SK-N-SH (cell line): ENCODE results near the gene ANKRD44. TPM values are rescaled to one million over a fixed set of nuclear protein-coding genes. Genes with fewer than 3 reads are reported as not detected.

Experiments used
- CTCF ChIA-PET: fragments of 300-600, 350-600 bp; formaldehyde crosslinking; extraction: SDS; loops from one replicate; lab custom pipeline; 2021; lab: Yijun Ruan, JAX
- POLR2A ChIA-PET: fragments of 350-600 bp; sonication (Branson Sonifier 250); formaldehyde crosslinking; extraction: SDS; loops from one replicate; lab custom pipeline; 2020; ENCODE audit warnings: antibody characterized with exemption, inconsistent platforms; lab: Yijun Ruan, JAX
- DNase-seq: peaks from one replicate; pipeline ENCODE4 v3.0.0; 2012
- H2AFZ ChIP-seq: fragments of 200-600 bp; sonication (generic); 2 replicates; pipeline ENCODE4 v1.8.1; 2016; ENCODE audit warnings: antibody characterized with exemption, mild to moderate bottlenecking, low read depth
- H3F3A ChIP-seq: fragments of 200-600 bp; sonication (generic); replicated peaks from 2 replicates; pipeline ENCODE3; 2016; ENCODE audit warnings: antibody characterized with exemption, mild to moderate bottlenecking; ENCODE audit not compliant: insufficient read depth
- H3K27ac ChIP-seq, 2 experiments: fragments of 200-500 bp in 1 of 2; fragments of 200-600 bp in 1 of 2; sonication (Bioruptor generic) in 1 of 2; sonication (generic), shearing (Covaris generic) in 1 of 2; 2 replicates each; pipeline versions ENCODE4 v1.5.1 to v1.6.1; 2014 to 2016; ENCODE audit warnings: low read depth in 2 of 2, inconsistent platforms in 1 of 2, low read length in 1 of 2, mild to moderate bottlenecking in 1 of 2, mixed read lengths in 1 of 2
- H3K27me3 ChIP-seq: fragments of 200-600 bp; sonication (generic), shearing (Covaris generic); 2 replicates; pipeline ENCODE4 v1.6.1; 2016; ENCODE audit warnings: mixed run types; ENCODE audit not compliant: insufficient read depth
- H3K36me3 ChIP-seq, 2 experiments: fragments of 200-500 bp in 1 of 2; fragments of 200-600 bp in 1 of 2; sonication (Bioruptor generic) in 1 of 2; sonication (generic) in 1 of 2; replicated peaks in 1 of 2; 2 replicates each; pipeline versions ENCODE3 to v1.5.1; 2014 to 2016; ENCODE audit warnings: low read length in 1 of 2, mild to moderate bottlenecking in 1 of 2; ENCODE audit not compliant: insufficient read depth in 2 of 2, control insufficient read depth in 1 of 2
- H3K4me1 ChIP-seq, 2 experiments: fragments of 200-500 bp in 1 of 2; fragments of 200-600 bp in 1 of 2; sonication (Bioruptor generic) in 1 of 2; sonication (generic), shearing (Covaris generic) in 1 of 2; 2 replicates each; pipeline versions ENCODE4 v1.5.1 to v1.6.1; 2014 to 2016; ENCODE audit warnings: low read depth in 1 of 2, low read length in 1 of 2, mixed run types in 1 of 2; ENCODE audit not compliant: insufficient read depth in 2 of 2, control insufficient read depth in 1 of 2
- H3K4me2 ChIP-seq: fragments of 200-600 bp; sonication (generic), shearing (Covaris generic); 2 replicates; pipeline ENCODE4 v1.6.1; 2017; ENCODE audit warnings: mixed run types
- H3K4me3 ChIP-seq, 2 experiments: fragments of 200-500 bp in 1 of 2; fragments of 200-600 bp in 1 of 2; sonication (Bioruptor generic) in 1 of 2; sonication (generic), shearing (Covaris generic) in 1 of 2; 2 replicates each; pipeline versions ENCODE4 v1.5.1 to v1.8.1; 2014 to 2016; ENCODE audit warnings: low read depth in 2 of 2, inconsistent platforms in 1 of 2, low read length in 1 of 2, mild to moderate bottlenecking in 1 of 2, mixed read lengths in 1 of 2, moderate library complexity in 1 of 2
- H3K79me2 ChIP-seq: fragments of 200-600 bp; sonication (generic); 2 replicates; pipeline ENCODE4 v1.8.1; 2017; ENCODE audit warnings: mild to moderate bottlenecking; ENCODE audit not compliant: insufficient read depth
- H3K9ac ChIP-seq: fragments of 200-600 bp; sonication (generic); 2 replicates; pipeline ENCODE4 v1.6.1; 2017; ENCODE audit warnings: mixed run types
- H3K9me2 ChIP-seq: fragments of 200-600 bp; sonication (generic); 2 replicates; pipeline ENCODE4 v1.6.1; 2017; ENCODE audit warnings: mixed run types
- H3K9me3 ChIP-seq: fragments of 200-600 bp; sonication (generic); 2 replicates; pipeline ENCODE4 v1.6.1; 2017; ENCODE audit warnings: mixed run types, mild to moderate bottlenecking, moderate library complexity
- H4K20me1 ChIP-seq: fragments of 200-600 bp; sonication (generic); 2 replicates; pipeline ENCODE4 v1.6.1; 2017; ENCODE audit warnings: mild to moderate bottlenecking, mixed run types; ENCODE audit not compliant: insufficient read depth
- CHD2 ChIP-seq: fragments of 150-350 bp; IDR thresholded peaks from 2 replicates; pipeline ENCODE4 v1.6.1; 2018; ENCODE audit warnings: low read length; ENCODE audit not compliant: partially characterized antibody
- ELF1 ChIP-seq: IDR thresholded peaks from 2 replicates; pipeline ENCODE4 v1.4.0; 2012
- EP300 ChIP-seq, 2 experiments: IDR thresholded peaks; 2 replicates each; pipeline versions ENCODE4 v1.4.0 to v1.6.1; 2012; ENCODE audit warnings: borderline replicate concordance in 1 of 2, low read depth in 1 of 2, low read length in 1 of 2
- FOSL2 ChIP-seq: IDR thresholded peaks from 2 replicates; pipeline ENCODE4 v1.4.0; 2012; ENCODE audit warnings: low read depth, mild to moderate bottlenecking, moderate library complexity, borderline replicate concordance
- GATA2 ChIP-seq: sonication (generic); formaldehyde crosslinking; IDR thresholded peaks from 2 replicates; pipeline ENCODE4 v1.5.0; 2020; ENCODE audit warnings: mild to moderate bottlenecking, missing genetic modification reagents
- MEF2A ChIP-seq: IDR thresholded peaks from 2 replicates; pipeline ENCODE4 v1.4.0; 2012; ENCODE audit warnings: low read depth, borderline replicate concordance
- MXI1 ChIP-seq: IDR thresholded peaks from 2 replicates; pipeline ENCODE4 v1.6.1; 2012; ENCODE audit warnings: mild to moderate bottlenecking, low read depth, low read length, improper control_type of control experiment
- NRF1 ChIP-seq: IDR thresholded peaks from 2 replicates; pipeline ENCODE4 v1.6.1; 2012; ENCODE audit warnings: low read depth, mild to moderate bottlenecking, low read length
- SIN3A ChIP-seq: IDR thresholded peaks from 2 replicates; pipeline ENCODE4 v1.6.1; 2012; ENCODE audit warnings: low read depth, mild to moderate bottlenecking, low read length, moderate library complexity, borderline replicate concordance
- SMC3 ChIP-seq: IDR thresholded peaks from 2 replicates; pipeline ENCODE4 v1.6.1; 2012; ENCODE audit warnings: low read depth, low read length, improper control_type of control experiment
- TEAD4 ChIP-seq: IDR thresholded peaks from 2 replicates; pipeline ENCODE4 v1.4.0; 2012; ENCODE audit warnings: mild to moderate bottlenecking, borderline replicate concordance; ENCODE audit not compliant: insufficient read depth
- WGBS: methylation state at CpG from one replicate; pipeline ENCODE4 v1.1.6; 2017; ENCODE audit warnings: low lambda C conversion rate; 5-methylcytosine and 5-hydroxymethylcytosine counted together
- polyA plus RNA-seq, 3 experiments: library from polyadenylated mRNA; depleted of rRNA; stranded (reverse); fragments of >200 nt; gene quantifications; 2 replicates each; pipeline ENCODE4 v1.2.3, GENCODE V29; 2012
- TF ChIP-seq, protein P1 (sequence below): fragments of 150-350 bp; IDR thresholded peaks from 2 replicates; pipeline ENCODE4 v1.6.1; 2017; ENCODE audit warnings: antibody characterized with exemption, low read length, low read depth, borderline replicate concordance
- TF ChIP-seq, protein P2 (sequence below): IDR thresholded peaks from 2 replicates; pipeline ENCODE4 v1.4.0; 2012; ENCODE audit warnings: low read depth, borderline replicate concordance
- TF ChIP-seq, protein P3 (sequence below): fragments of 150-350 bp; IDR thresholded peaks from 2 replicates; pipeline ENCODE4 v1.6.1; 2016; ENCODE audit warnings: mild to moderate bottlenecking, low read depth, low read length
- TF ChIP-seq, protein P4 (sequence below): fragments of 200-600 bp; sonication (generic); IDR thresholded peaks from 2 replicates; pipeline ENCODE4 v1.6.1; 2017; ENCODE audit warnings: antibody characterized with exemption, mild to moderate bottlenecking, moderate library complexity
- TF ChIP-seq, protein P5 (sequence below): IDR thresholded peaks from 2 replicates; pipeline ENCODE4 v1.6.1; 2012; ENCODE audit warnings: mild to moderate bottlenecking, low read depth, low read length, moderate library complexity
- TF ChIP-seq, protein P6 (sequence below): IDR thresholded peaks from 2 replicates; pipeline ENCODE4 v1.4.0; 2012; ENCODE audit warnings: low read depth

The ANKRD44 gene
- polyA plus RNA-seq, 1 of the 3 experiments (the other 2 are of a cell fraction), result 12.5 TPM

DNA sequence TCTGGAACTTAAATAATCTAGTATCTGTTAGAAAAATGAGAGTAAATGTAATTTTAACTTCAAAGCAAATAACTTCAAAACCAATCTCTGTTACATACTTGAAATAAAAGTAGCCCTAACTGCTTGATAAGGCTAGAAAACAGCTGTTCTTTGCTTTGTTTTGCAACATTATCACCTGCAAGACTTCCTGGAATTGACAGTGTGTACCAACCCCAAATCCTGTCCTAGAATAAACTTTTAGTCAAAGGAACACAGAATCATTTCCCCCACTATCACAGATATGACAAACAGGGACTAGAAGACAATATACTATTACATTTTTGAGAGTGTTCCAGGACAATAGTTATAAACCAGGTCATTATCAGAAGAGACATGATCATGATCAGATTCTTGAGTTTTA lies 278.8 kb downstream of the ANKRD44 start:
- TF ChIP-seq CHD2, result no peak
- no peak for TF ChIP-seq FOSL2
- TF ChIP-seq, protein P1, sequence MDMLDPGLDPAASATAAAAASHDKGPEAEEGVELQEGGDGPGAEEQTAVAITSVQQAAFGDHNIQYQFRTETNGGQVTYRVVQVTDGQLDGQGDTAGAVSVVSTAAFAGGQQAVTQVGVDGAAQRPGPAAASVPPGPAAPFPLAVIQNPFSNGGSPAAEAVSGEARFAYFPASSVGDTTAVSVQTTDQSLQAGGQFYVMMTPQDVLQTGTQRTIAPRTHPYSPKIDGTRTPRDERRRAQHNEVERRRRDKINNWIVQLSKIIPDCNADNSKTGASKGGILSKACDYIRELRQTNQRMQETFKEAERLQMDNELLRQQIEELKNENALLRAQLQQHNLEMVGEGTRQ, result no peak
- no peak for TF ChIP-seq TEAD4
- TF ChIP-seq, protein P2, sequence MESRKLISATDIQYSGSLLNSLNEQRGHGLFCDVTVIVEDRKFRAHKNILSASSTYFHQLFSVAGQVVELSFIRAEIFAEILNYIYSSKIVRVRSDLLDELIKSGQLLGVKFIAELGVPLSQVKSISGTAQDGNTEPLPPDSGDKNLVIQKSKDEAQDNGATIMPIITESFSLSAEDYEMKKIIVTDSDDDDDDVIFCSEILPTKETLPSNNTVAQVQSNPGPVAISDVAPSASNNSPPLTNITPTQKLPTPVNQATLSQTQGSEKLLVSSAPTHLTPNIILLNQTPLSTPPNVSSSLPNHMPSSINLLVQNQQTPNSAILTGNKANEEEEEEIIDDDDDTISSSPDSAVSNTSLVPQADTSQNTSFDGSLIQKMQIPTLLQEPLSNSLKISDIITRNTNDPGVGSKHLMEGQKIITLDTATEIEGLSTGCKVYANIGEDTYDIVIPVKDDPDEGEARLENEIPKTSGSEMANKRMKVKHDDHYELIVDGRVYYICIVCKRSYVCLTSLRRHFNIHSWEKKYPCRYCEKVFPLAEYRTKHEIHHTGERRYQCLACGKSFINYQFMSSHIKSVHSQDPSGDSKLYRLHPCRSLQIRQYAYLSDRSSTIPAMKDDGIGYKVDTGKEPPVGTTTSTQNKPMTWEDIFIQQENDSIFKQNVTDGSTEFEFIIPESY, result no peak
- no peak for TF ChIP-seq NRF1
- TF ChIP-seq, protein P3, sequence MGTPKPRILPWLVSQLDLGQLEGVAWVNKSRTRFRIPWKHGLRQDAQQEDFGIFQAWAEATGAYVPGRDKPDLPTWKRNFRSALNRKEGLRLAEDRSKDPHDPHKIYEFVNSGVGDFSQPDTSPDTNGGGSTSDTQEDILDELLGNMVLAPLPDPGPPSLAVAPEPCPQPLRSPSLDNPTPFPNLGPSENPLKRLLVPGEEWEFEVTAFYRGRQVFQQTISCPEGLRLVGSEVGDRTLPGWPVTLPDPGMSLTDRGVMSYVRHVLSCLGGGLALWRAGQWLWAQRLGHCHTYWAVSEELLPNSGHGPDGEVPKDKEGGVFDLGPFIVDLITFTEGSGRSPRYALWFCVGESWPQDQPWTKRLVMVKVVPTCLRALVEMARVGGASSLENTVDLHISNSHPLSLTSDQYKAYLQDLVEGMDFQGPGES, result no peak
- TF ChIP-seq MEF2A, result no peak
- TF ChIP-seq SIN3A, result no peak
- TF ChIP-seq ELF1, result no peak
- no peak for TF ChIP-seq MXI1
- H2AFZ ChIP-seq, result no peak overlapping the region
- H3K4me3 ChIP-seq, result no peak overlapping the region
- H3K27ac ChIP-seq, result no peak overlapping the region
- no peaks in the 10 kb centered on the region for H3F3A ChIP-seq
- POLR2A ChIA-PET, result no interaction called here
- DNase-seq, result no peak
- H4K20me1 ChIP-seq, result no peaks in the 10 kb centered on the region
- H3K27me3 ChIP-seq, result no peaks in the 10 kb centered on the region
- H3K36me3 ChIP-seq, result peaks cover 0 to 2% of the 10 kb centered on the region in 2 experiments
- no peaks in the 10 kb centered on the region for H3K79me2 ChIP-seq
- no peaks in the 10 kb centered on the region for H3K9me2 ChIP-seq
- no peaks in the 10 kb centered on the region for H3K9me3 ChIP-seq
- no peak overlapping the region for H3K9ac ChIP-seq
- H3K4me2 ChIP-seq, result no peak overlapping the region
- no peaks in the 10 kb centered on the region; a peak in 1 of 4 replicates for H3K4me1 ChIP-seq
- CTCF ChIA-PET, result interaction anchor here (1.4 kb wide), 1 partner anchor 17 kb away, joined by 3 read pairs; no protein-coding TSS in a partner anchor

DNA sequence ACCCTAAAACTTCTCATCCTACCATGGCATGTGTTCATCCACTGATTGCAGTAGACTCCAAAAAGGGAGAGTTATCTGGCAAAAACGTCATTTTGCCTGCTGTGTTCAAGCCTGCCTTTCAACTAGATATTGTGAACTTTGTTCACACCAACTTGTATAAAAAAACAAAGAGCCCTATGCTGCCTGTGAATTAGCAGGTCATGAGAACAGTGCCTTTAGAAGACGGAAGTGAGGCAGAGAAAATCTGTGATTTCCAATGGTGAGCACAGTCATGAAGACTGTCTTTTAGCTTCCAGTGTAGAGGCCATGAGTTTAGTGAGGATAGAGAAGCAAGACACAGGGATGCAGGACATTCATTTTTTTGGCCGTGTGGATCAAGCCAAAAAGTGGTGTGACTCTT lies 280.5 kb downstream of the ANKRD44 start:
- WGBS, result 63% methylated on average over 3 of the region's 3 CpGs
- no peaks in the 10 kb centered on the region for H3K79me2 ChIP-seq
- ChIA-PET POLR2A (no interaction called here), CTCF (interaction anchor here (0.9 kb wide), 2 partner anchors 18 to 344 kb away, joined by 3 read pairs; no protein-coding TSS in a partner anchor)
- no peaks in the 10 kb centered on the region for H3F3A ChIP-seq
- H3K4me1 ChIP-seq, result no peaks in the 10 kb centered on the region; a peak in 1 of 4 replicates
- no peak overlapping the region for H2AFZ ChIP-seq
- H3K9me3 ChIP-seq, result no peaks in the 10 kb centered on the region
- H3K9me2 ChIP-seq, result no peaks in the 10 kb centered on the region
- no peaks in the 10 kb centered on the region for H4K20me1 ChIP-seq
- no peak overlapping the region for H3K27ac ChIP-seq
- no peak for DNase-seq
- no peaks in the 10 kb centered on the region for H3K27me3 ChIP-seq
- H3K36me3 ChIP-seq, result peaks cover 0 to 6% of the 10 kb centered on the region in 2 experiments
- H3K4me3 ChIP-seq, result no peak overlapping the region
- no peak overlapping the region for H3K4me2 ChIP-seq
- H3K9ac ChIP-seq, result no peak overlapping the region
- TF ChIP-seq, protein P1, result no peak
- TF ChIP-seq EP300 (IDR thresholded peaks at IDR 0.05; ENCODE audit: borderline replicate concordance in 1 of 2, low read depth in 1 of 2, low read length in 1 of 2) (no peak), SMC3 (no peak), GATA2 (CRISPR knock-in tag) (no peak)
- TF ChIP-seq, protein P4, sequence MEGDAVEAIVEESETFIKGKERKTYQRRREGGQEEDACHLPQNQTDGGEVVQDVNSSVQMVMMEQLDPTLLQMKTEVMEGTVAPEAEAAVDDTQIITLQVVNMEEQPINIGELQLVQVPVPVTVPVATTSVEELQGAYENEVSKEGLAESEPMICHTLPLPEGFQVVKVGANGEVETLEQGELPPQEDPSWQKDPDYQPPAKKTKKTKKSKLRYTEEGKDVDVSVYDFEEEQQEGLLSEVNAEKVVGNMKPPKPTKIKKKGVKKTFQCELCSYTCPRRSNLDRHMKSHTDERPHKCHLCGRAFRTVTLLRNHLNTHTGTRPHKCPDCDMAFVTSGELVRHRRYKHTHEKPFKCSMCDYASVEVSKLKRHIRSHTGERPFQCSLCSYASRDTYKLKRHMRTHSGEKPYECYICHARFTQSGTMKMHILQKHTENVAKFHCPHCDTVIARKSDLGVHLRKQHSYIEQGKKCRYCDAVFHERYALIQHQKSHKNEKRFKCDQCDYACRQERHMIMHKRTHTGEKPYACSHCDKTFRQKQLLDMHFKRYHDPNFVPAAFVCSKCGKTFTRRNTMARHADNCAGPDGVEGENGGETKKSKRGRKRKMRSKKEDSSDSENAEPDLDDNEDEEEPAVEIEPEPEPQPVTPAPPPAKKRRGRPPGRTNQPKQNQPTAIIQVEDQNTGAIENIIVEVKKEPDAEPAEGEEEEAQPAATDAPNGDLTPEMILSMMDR, result no peak
- TF ChIP-seq, protein P5, sequence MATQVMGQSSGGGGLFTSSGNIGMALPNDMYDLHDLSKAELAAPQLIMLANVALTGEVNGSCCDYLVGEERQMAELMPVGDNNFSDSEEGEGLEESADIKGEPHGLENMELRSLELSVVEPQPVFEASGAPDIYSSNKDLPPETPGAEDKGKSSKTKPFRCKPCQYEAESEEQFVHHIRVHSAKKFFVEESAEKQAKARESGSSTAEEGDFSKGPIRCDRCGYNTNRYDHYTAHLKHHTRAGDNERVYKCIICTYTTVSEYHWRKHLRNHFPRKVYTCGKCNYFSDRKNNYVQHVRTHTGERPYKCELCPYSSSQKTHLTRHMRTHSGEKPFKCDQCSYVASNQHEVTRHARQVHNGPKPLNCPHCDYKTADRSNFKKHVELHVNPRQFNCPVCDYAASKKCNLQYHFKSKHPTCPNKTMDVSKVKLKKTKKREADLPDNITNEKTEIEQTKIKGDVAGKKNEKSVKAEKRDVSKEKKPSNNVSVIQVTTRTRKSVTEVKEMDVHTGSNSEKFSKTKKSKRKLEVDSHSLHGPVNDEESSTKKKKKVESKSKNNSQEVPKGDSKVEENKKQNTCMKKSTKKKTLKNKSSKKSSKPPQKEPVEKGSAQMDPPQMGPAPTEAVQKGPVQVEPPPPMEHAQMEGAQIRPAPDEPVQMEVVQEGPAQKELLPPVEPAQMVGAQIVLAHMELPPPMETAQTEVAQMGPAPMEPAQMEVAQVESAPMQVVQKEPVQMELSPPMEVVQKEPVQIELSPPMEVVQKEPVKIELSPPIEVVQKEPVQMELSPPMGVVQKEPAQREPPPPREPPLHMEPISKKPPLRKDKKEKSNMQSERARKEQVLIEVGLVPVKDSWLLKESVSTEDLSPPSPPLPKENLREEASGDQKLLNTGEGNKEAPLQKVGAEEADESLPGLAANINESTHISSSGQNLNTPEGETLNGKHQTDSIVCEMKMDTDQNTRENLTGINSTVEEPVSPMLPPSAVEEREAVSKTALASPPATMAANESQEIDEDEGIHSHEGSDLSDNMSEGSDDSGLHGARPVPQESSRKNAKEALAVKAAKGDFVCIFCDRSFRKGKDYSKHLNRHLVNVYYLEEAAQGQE, result no peak
- TF ChIP-seq, protein P6, sequence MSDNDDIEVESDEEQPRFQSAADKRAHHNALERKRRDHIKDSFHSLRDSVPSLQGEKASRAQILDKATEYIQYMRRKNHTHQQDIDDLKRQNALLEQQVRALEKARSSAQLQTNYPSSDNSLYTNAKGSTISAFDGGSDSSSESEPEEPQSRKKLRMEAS, result no peak
